DMS53 (cell line): ENCODE measurements around the gene CDHR1.

Experiments used
- DNase-seq: peaks from one replicate; lab custom pipeline; 2025; lab: John Stamatoyannopoulos, UW

Gene CDHR1

GRCh38 chr10:84200537-84201243 is 6.4 kb downstream of the CDHR1 start:
- no peak for DNase-seq

DNA sequence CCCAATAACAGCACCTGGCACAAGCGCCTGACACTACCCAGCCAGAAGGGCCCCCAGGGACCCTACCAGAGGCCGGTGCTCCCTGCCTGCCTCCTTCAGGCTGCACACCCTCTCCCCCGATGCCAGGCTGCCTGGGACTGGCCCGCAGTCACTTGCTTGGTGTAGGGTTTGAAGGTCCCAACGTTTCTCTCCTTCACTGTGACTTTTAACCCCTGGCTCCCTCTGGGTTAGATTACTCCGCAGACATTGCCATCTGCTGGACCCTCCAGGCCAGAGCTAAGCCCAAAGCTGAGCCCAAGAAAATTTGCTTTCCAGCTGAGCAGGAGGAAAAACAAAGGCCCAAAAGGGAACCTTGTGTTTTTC is 6.9 kb downstream of the CDHR1 start:
- DNase-seq, result no peak

DNA sequence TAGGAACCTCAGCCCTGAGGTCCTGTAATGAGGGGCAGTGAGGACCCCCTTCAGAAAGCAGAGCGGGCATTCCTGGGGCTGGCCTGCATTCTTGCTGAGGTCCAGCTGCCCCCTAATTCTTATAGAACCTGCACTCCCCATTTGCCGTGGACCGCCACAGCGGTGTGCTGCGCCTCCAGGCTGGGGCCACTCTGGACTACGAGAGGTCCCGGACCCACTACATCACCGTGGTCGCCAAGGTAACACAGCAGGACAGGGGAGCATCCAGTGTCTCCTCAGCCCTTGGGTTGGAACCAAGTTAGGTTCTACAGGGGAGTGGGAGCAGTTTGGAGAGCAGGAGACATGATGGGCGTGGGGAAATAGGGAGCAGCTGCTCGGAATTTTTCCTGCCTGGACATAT is 7.3 kb downstream of the CDHR1 start:
- DNase-seq, result no peak

- no peak for DNase-seq
These were observed 8.0 kb downstream of the CDHR1 start for GRCh38 chr10:84202349-84202748.

- peak; percentile 45 for DNase-seq
These were observed 9.8 kb downstream of the CDHR1 start for GRCh38 chr10:84204122-84204521.

- DNase-seq, result no peak
These were observed 10.3 kb downstream of the CDHR1 start for GRCh38 chr10:84204610-84205009.

GRCh38 chr10:84205049-84205852 is 10.9 kb downstream of the CDHR1 start:
- DNase-seq, result peak; percentile 85

- no peak for DNase-seq
These were observed 11.7 kb downstream of the CDHR1 start for GRCh38 chr10:84205853-84206525.

DNA sequence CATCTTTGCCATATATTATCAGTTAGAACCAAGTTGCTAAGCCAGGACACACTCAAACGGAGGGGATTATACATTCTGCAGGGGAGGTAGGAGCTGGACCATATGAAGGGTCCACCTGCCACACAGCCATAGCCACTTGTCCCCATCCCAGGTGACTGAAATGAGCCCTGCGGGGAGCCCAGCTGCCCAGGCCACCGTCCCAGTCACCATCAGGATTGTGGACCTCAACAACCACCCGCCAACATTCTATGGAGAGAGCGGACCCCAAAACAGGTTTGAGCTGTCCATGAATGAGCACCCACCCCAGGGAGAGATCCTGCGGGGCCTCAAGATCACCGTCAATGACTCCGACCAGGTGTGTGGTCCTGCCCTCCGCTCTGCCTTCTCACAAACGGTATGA is 13.7 kb downstream of the CDHR1 start:
- no peak for DNase-seq

GRCh38 chr10:84211566-84211965 is 17.2 kb downstream of the CDHR1 start:
- no peak for DNase-seq

DNA sequence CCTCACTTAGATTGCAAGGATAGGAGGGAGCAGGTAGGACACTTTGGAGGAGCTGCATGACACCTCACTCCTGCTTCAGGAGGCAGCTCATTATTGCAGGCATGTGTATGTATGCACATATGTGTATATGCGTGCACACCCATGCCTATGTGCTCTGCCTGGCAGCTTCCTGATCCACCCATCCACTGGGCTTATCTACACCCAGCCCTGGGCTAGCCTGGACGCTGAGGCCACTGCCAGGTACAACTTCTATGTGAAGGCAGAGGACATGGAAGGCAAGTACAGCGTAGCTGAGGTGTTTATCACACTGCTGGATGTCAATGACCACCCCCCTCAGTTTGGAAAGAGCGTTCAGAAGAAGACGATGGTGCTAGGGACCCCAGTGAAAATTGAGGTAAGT is 17.7 kb downstream of the CDHR1 start:
- no peak for DNase-seq

DNA sequence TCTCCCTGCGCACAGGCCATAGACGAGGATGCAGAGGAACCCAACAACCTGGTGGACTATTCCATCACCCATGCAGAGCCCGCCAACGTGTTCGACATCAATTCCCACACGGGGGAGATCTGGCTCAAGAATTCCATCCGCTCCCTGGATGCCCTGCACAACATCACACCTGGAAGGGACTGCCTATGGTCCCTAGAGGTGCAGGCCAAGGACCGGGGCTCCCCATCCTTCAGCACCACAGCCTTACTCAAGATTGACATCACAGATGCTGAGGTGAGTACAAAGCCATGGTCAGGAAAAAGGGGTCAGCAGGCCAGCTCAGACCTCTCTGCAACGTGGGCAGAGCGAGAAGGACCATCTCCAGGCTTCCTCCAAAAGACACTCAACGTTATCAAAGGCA is 18.7 kb downstream of the CDHR1 start:
- no peak for DNase-seq

DNA sequence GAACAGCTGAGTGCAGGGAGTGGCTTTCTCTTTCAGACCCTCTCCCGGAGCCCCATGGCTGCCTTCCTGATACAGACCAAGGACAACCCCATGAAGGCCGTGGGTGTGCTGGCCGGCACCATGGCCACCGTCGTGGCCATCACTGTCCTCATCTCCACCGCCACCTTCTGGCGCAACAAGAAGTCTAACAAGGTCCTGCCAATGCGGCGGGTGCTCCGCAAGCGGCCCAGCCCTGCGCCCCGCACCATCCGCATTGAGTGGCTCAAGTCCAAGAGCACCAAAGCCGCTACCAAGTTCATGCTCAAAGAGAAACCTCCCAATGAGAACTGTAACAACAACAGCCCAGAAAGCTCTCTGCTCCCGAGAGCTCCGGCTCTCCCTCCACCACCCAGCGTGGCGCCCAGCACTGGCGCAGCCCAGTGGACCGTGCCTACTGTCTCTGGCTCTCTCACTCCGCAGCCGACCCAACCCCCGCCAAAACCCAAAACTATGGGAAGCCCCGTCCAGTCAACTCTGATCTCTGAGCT is 19.8 kb downstream of the CDHR1 start:
- peak; percentile 5 for DNase-seq

DNA sequence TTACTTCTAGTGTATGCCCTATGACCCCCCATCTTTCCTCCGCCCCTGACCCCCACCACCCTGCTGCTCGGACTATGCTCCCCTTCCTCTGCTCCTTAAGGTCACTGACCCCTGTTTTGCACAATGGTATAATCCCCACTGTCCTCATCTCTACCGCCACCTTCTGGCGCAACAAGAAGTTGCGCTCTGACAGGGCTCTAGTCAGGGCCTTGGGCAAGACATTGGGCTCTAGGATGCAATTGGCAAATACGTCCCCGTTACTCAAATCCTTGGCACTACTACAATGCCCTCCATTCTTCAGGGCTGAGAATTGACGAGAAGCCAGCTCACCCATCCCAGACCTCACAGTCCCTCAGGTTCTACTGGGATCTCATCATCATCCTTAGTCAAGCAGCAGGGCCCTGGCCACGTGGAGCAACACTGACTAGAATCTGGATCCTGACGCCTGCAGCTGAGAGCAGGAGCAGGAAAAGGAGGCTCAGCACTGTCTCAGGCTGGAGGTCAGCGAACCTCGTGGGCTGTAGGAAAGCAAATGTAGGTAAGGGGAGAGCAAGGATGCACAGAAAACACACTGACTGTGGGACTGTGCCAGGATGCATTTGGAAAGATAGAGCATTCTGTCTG is 20.4 kb downstream of the CDHR1 start:
- peak; percentile 53 for DNase-seq

- no peak for DNase-seq
These were observed 22.5 kb downstream of the CDHR1 start for GRCh38 chr10:84216834-84217233.

- DNase-seq, result no peak
These were observed 23.4 kb downstream of the CDHR1 start for GRCh38 chr10:84217746-84218145.

DNA sequence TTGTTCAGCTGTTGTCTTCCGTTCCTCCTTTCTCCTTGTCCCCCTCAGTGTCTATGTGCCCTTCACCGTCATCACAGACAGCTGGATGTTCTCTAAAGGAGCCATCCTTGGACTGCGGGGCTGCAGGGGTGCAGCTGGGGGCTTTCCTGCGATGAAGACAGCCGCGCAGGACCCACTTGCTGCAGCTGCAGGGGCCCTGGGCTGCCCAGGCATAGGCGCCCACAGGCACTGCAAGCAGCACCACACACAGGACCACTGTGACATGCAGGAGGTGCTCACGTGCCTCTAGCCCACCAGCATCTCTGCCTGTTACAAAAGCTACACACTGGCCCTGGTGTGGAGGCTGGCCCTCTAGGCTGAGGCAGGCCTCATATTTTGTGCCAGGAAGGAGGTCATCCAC is 27.6 kb downstream of the CDHR1 start:
- no peak for DNase-seq

DNA sequence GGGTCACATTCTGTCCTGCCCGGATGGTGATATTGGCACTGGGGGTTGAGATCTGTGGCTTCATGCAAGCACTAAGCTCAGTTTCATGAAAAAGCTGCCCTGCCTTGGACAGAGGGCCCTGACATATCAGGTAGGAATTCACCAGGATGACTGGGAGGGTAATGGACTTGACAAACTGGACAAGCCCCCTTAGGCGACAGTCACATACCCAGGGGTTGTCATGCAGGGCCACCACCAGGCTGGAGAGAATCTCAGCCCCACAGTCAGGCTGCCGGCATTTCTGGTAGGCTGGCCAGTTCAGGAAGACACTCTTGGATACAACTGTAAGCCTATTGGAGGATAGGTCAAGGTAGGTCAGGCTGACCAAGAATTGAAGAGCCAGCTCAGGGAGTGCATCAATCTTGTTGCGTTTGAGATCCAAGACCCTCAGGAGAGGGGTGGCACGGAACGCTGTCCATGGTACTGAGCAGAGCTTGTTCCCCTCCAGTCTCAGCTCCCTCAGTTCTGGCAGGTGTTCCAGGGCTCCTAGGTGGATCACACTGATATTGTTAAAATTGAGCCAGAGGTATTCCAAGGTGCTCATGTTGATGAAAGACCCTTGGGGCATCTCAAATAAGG is 30.2 kb downstream of the CDHR1 start:
- DNase-seq, result no peak

DNA sequence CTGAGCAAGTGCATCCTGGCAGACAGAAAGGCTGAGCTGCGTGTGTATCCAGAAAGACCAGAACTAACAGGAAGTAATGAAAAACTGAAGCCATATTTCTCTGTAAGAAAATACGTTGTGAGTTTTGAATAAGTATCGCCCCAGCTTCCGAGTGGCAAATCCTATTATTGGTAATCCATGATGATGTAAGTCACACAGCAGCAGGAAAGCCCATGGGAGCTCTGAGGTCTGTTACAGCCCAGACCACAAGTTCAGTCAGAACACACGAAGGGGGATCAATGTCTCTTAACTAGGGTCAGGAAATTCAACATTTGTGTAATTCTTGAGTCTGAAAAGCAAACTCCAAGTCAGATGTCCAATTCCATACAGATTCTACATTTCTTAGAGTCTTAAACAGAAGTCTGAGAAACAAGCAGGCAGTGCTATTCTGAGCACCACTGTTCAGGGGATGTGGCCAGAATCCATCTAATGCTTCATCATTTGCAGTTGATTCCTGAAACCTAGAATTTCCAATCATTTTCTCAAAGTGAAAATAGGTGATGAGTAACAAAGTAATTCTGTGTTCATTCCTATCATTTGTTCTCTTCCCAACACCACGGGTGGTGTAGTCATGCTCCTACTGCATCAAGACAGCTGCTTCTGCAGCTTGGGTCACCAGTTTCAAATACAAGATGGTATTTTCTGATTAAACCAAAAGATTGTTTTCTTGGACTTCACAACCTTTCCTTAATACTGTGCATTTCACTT is 31.3 kb downstream of the CDHR1 start, which contains the start of gene LRIT2:
LRIT2 (minus strand) TSS at position 118 of the 747 bp plus-strand sequence; CDS start at position 94, 24 bp downstream.
- no peak for DNase-seq

DNA sequence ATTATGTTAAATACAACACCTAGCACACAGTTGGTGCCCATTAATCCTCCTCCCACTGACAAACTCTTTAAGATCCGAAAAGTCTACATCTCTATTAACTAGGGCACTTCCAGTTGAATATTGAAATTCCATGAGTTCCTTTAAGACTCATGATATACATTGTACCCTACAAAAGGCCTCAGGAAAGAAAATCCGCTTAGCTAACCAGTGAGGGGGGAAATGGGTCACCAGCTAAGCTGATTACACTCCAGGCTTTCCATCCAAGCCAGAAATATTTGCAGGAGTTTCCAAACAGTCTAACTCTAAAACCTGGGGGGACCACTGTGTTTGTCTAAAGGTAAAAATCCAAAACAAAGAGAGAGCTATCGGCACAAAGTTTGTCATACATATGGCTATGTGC is 32.3 kb downstream of the CDHR1 start:
- no peak for DNase-seq

GRCh38 chr10:84227810-84228209 is 33.5 kb downstream of the CDHR1 start:
- no peak for DNase-seq
